Measurements from ENCODE around the gene POGZ.
A peak's percentile ranks its signal among the peaks of the same experiment; 100 is the strongest.
"Not testable (repeated sequence)": the region's sequence is repeated elsewhere in the genome, so short reads cannot be mapped to it uniquely, and the experiment has no call there.

Gene POGZ

DNA sequence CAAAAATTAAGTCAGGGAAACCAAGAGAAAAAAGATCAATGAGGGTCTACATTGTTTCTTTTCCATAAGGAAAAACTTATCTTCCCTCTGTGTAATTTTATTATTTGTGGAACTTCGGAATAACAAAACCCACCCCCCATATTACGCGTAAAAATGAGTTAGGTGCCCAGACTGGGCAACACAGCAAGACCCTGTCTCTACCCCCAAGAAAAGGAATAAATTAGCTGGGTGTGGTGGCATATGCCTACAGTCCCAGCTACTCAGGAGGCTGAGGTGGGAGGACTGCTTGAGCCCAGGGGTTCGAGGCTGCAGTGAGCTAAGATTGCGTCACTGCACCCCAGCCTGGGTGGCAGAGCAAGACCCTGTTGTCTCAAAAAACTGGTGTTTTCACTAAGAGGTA lies 39.5 kb downstream of the POGZ start:
- DNase-seq (ENCODE audit: low read depth, low spot score) = no peak

DNA sequence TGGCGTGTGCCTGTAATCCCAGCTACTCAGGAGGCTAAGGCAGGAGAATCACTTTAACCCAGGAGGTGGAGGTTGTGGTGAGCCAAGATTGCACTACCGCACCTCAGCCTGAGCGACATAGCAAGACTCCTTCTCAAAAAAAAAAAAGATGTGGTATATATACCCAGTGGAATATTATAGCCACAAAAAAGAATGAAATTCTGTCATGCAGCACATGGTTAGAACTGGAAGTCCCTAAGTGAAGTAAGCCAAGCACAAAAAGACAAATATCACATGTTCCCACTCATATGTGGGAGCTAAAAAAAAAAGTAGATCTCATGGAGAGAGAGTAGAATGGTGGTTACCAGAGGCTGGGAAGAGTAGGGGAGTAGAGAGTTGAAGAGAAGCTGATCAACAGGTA lies 41.2 kb downstream of the POGZ start:
- no peak for DNase-seq (ENCODE audit: low read depth, low spot score)

DNA sequence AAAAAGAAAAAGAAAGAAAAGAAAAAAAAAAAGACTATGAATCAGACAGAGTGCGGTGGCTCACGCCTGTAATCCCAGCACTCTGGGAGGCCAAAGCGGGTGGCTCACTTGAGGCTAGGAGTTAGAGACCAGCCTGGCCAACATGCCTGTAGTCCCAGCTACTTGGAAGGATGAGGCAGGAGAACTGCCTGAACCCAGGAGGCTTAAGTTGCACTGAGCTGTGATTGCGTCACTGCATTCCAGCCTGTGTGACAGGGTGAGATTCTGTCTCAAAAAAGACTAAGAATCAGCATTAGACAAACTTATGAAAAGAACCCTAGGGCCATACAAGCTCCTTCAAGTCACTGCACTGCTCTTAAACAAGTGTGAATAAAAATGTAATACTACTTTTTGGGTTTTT lies 43.1 kb downstream of the POGZ start:
- no peak for DNase-seq (ENCODE audit: low read depth, low spot score)

DNA sequence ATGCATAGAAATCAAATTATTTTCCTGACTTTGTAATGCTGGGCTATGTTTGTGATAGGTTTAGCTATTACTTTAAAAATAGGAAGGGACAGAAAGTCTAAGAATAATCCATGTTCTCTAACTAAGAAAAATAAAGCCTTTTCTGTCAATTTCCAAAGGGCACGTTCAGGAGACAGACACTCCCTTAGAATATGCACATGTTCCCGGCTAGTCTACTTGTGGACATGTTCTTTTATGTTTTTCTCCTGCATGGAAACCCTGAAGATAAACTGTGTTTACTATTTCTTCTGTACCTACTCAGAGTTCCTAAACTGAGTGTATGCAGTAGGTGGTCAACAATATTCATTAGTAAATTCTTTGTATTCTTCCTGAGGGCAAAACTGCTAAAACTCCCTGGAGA lies 47.4 kb downstream of the POGZ start:
- no peak for DNase-seq (ENCODE audit: low read depth, low spot score)

DNA sequence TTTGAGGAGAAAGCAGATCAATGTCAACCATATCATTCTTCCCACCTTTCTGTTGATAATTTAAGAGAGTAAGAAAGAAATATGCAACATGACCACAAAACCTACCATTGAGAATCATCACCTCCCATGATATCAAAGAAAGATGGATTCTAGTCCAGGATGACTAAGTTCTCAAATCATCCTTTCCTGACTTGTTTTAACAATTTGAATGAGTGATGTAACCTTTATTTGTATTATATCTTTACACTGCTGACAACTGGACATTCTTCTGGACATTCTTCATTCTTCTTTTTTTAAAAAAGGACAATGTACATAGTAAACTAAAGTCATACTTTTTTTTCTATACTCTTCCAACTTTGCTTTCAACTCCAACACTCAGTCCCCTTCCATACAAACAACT lies 50.4 kb downstream of the POGZ start:
- DNase-seq (ENCODE audit: low read depth, low spot score) = no peak

DNA sequence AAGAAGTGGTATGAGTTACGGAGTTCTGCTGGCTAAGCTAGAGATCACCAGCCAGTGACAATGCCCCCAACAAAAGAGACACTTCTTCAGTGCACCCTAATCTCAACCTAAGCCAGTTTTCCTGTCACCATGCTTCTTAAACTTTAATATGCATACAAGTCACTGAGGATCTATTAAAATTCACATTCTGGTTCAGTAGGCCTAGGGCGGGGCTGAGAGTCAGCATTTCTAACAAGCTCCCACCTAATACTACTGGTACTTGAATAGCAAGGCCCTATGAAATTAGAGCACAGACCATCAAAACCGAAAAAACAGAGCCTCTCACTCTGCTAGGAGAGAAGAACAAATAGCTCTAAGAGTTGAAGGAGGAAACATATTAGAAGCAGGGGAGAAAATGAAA lies 52.0 kb downstream of the POGZ start:
- DNase-seq (ENCODE audit: low read depth, low spot score) = no peak

DNA sequence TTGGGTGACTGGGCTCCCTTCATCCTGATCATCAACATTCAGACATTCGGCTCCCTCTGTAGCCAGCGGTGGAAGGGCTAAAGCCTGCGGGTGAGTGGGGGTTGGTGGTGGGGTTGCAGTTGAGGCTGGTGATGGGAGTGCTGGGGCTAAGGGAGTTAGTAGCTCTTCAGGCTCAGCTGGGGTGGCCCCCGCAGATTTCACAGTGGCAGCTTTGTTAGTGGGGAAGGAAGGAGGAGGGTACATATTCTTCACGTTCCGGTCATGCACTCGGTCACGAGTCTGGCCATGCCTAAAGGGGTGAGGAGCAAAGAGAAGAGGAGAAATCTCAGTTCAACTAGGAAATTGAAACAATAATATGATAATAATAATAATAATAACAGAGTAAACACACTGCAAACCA lies 53.1 kb downstream of the POGZ start:
- no peak for DNase-seq (ENCODE audit: low read depth, low spot score)

DNA sequence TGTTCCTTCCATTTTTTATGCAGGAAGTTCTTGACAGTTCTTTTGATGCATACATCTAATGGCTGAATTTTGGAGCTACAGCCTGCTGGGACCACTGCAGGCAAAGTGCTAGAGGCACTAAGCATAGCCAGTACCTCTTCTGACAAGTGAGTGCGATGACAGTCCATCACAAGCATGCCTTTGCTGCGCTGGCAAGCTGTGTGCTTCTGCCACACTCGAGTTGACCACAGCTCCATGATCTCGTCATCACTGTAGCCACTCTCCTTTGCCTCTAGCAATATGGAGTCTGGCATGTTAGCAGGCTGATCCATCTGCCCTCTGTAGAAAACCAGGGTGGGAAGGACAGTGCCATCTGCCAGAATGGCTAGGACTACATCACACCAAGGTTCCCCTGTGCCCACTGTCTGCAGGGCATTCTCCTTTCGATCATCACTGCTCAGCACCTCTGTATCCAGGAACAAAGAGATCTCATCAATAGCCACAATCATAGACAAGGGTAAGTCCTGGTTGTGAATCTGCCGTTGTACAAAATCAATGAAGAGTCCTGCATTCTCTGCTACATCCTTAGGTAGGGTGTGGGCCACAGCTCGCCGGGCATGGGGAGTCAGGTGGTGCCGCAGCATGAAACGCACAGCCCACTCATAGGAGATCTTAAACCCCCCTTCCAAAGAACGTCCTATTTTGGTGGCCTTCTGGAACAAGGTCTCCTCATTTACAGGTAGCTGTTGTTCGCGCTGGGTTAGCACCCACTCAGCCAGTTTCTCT lies 53.9 kb downstream of the POGZ start:
- no peak for DNase-seq (ENCODE audit: low read depth, low spot score)

DNA sequence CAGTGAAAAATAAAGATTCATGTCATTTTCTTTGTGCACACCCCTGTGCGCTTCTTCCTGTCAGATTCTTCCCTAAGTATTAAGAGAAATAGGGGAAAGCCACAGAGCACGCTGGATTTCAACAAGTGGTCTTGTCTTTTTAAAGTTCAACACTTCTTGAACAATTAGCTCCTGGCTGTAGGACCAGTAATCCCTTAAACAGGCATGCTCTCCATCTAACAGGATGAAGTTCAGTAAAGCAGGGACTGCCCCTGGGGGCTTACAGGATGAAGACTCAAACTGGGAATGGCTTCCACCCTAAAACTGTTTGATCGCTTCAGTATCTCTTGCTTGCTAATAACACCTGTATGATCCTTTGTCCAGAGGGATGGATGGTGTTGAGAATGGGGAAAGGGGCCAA lies 55.7 kb downstream of the POGZ start:
- no peak for DNase-seq (ENCODE audit: low read depth, low spot score)

DNA sequence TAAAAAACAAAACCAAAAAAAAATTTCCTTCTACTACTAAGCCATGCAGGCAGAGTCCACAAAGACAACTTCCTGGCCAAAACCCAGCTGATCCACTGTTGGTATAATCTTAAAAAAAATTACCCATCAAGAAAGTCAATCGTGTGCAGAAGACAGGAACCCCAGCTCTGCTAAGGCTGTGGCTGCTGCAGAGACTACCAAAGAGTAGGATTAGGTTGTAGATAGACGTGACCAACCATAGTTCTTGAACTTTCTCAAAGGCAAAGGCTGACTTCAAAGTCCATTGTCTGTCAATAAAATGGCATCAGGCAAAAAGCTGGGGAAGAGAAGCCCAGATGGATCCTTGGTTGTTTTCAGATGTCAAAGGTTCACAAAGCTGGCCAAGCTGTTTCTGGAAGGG lies 56.5 kb downstream of the POGZ start:
- DNase-seq (ENCODE audit: low read depth, low spot score) = no peak

DNA sequence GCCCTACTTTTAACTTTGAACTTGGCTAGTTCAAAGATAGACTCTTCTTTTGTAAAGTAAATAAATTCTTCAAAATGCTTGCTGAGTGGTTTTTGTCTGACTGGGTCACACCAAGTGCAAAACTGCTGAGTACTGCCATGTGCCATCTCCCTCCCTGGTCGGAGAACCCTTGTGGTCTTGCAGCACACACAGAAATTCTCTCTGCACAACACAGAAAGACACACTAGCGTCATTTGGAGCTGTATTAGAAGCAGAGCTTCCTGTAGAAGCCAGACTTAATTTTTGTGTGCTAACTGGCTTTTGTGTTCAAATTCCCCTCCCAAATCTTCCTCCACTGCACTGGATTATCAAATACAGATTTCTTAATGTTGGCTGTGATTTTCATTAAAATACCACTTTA lies 57.4 kb downstream of the POGZ start:
- DNase-seq (ENCODE audit: low read depth, low spot score) = no peak

DNA sequence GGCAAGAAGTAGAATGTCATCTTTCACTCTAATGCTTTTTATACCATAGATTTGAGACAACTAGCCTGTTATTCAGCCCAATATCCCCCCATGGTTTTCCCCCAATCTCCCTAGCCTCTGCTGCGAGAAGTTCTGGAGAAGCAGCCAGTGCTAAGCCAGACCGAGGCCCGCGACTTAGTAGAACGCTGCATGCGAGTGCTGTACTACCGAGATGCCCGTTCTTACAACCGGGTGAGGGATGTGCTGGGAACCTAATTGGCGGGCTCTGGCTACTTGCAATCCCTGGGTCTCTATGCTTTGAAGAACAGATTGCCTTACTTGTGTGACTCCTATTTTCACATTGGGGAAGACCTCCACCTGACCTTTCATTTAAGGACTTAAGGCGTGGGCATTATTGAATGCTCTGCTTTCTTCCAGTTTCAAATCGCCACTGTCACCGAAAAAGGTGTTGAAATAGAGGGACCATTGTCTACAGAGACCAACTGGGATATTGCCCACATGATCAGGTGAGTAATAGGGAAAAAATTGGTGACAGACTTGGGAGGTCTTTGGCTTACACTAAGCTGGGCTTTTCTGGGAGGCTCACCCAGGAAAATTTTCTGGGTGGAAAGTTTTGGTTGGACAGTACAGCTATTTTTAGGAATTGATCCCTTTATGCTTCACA lies 58.0 kb downstream of the POGZ start:
- no peak for DNase-seq (ENCODE audit: low read depth, low spot score)

DNA sequence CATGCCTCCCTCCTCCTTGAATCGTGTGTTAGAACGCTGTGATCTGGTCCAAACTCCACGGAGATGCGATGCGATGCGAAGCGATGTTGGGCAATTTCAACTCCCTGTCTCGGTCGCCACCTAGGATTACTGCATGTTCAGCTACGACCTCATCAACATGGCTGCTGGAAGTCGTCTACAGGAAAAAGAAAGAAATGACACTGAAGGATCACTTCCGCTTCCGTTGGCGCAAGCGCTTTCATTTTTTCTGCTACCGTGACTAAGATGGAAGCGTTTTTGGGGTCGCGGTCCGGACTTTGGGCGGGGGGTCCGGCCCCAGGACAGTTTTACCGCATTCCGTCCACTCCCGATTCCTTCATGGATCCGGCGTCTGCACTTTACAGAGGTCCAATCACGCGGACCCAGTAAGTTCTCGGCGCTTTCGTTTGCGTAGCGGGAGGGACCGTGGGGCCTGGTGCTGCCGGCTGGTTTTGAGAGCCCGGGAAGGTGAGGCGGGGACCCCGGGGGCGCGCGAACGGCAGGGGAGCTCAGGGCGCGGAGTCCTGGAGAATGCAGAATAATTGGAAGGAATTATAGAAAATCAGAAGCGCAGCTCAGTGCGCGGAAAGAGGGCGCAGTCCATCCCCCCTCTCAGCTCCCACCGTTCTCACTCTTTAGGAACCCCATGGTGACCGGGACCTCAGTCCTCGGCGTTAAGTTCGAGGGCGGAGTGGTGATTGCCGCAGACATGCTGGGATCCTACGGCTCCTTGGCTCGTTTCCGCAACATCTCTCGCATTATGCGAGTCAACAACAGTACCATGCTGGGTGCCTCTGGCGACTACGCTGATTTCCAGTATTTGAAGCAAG lies 59.7 kb downstream of the POGZ start, which contains the start of gene PSMB4:
TSS of gene PSMB4 (plus strand) at position 250 of the 848 bp plus-strand sequence. CDS start at position 265, 15 bp downstream.
- peak; percentile 81 for DNase-seq (ENCODE audit: low read depth, low spot score)

DNA sequence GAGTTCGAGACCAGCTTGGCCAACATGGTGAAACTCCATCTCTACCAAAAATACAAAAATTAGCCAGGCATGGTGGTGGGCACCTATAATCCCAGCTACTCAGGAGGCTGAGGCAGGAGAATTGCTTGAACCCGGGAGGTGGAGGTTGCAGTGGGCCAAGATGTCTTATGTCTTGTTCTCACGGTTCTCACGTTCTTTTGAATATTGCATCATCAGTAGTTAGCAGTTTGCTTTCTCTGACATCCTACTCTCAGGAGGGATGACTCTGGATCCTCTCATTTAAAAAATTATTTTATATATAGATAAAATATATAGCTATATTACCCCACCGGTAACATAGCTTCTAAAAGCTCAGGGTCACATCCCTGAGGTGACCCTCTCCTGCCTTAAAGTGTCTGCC lies 63.0 kb downstream of the POGZ start:
- DNase-seq (ENCODE audit: low read depth, low spot score) = not testable (repeated sequence)

DNA sequence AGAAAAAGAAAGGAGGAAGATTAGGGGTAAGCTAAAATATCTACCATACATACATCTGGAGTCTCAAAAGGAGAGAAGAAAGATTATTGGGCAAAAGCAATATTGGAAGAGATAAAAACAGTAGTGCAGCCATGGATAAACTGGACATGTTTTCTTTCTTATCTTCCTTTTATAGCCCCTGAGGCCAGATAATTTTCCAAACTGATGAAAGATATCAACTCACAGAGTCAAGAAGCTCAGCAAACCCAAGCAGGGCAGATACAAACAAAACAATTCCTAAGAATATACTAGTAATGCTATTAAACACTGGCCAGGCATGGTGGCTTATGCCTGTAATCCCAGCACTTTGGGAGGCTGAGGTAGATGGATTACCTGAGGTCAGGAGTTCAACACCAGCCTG lies 65.7 kb downstream of the POGZ start:
- no peak for DNase-seq (ENCODE audit: low read depth, low spot score)

DNA sequence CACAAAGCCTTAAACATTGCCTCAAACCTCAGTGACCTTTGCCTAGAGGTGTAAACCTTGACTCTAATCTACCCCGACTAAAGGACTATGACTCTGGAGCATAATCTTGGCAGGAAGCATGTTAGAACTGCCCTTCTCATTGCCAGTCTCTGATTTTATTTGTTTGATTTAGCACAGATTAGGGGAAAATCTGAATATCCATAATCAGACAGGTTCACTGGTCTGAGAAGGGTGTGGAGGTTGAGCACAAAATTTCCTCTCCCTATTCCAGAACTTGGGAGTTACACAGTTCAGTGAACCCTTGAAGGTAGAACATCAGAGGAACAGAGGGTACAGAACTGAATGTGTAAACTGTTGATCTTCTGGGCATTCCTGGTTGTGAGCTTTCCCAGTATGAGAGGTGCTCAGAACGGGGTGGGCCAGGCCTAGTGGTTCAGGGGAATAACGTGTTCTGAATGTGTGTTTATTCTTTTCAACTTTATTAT lies 68.2 kb downstream of the POGZ start:
- no peak for DNase-seq (ENCODE audit: low read depth, low spot score)

DNA sequence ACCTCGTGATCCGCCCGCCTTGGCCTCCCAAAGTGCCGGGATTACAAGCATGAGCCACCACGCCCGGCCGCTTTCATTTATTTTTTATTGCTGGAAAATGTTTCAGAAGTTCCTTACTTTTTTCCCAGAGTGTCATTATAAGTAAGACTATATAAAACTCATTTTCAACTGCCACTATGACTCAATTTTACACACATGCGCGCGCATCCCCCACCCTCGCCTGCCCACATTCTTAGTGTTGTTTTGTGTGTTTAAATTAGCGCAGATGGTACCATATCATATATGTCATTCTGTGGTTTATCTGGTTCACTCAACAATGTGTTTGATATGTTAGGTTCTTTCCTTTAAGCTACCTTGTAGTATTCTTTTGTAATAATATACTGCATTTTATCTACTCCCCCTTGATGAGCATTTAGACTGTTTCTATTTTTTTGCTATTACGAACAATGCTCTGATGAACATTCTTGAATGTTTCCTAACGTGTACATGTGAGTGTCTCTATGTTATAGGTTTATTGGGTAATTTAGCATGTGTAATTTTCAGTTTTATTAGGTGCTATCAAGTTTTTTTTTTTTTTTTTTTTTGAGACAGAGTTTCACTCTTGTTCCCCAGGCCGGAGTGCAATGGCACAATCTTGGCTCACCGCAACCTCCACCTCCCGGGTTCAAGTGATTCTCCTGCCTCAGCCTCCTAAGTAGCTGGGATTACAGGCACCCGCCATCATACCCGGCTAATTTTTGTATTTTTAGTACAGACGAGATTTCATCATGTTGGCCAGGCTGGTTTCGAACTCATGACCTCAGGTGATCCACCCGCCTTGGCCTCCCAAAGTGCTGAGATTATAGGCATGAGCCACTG lies 68.8 kb downstream of the POGZ start:
- not testable (repeated sequence) for DNase-seq (ENCODE audit: low read depth, low spot score)

DNA sequence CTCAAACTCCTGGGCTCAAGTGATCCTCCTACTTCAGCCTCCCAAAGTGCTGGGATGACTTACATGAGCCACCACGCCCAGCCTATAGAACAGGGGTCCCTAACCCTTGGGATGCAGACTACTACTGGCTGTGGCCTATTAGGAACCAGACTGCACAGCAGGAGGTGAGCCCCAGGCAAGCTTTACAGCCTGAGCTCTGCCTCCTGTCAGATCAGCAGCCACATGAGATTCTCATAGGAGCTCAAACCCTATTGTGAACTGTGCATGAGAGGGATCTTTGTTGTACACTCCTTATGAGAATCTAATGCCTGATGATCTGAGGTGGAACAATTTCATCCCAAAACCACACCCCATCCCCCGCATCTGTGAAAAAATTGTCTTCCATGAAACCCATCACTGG lies 73.3 kb downstream of the POGZ start:
- DNase-seq (ENCODE audit: low read depth, low spot score) = no peak

DNA sequence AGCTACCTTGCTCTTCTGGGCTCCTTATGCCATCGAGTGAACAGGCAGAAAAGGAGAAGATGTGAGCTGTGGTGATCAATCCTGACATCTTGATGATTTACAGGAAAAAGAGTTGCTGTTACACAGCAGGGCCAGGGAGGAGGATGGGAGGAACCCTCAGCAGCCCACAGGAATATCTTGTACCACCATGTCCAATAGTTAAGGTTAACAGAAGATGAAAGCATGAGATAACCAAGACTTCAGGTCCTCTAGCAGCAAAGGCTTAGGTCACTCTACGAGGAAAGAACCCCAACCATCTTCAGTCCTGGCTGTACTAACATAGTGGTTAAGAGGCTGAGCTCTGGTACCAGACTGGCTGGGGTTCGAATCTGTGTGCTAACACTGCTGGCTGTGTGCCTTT lies 74.7 kb downstream of the POGZ start:
- DNase-seq (ENCODE audit: low read depth, low spot score) = no peak

DNA sequence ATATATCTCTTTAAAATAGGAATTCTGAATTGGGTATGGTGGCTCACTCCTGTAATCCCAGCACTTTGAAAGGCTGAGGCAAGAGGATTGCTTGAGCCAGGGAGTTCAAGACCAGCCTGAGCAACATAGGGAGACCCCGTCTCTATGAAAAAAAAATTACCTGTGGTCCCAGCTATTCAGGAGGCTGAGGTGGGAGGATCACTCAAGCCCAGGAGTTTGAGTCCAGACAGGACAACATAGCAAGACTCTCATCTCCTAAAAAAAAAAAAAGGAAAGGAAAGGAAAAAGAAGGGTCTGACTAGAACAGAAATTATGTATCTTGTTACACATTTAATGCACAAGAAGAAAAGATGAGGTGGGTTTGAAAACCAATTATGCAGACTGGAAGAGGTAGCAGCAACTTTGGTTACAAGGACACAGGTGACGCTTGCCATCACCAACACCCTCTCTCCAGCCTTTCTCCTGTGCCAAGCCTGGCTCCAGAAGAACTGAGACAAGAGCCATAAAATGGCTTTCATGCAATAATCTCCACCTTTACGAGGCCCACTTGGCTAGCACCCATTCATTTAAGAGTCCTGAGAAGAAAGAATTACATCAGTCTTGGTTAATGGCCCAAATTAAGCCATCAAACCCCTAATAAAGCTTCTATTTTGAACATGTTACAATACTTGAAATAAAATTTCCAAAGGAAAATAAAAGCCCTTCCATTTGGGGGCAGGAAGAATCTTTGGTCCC lies 82.0 kb downstream of the POGZ start:
- no peak for DNase-seq (ENCODE audit: low read depth, low spot score)

DNA sequence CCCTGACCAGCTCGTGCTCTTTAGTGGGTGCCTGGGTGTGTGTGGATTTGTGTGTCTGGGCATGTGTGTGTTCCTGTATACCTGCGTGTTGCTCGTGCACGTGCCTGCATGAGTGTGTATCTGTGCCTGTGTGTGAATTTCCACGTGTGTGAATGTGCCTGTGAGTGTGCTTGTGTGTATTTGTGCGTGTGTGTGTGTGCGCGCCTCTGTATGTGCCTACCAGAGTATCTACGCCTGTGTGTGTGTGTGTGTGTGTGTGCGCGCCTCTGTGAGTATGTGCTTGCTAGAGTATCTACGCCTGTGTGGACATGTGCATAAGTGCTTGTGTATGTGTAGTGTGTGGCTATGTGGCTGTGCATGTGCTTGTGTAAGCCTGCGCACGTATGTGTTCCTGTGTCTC lies 86.1 kb downstream of the POGZ start:
- DNase-seq (ENCODE audit: low read depth, low spot score) = no peak

Measured in brain pericyte (primary cell).